ENCODE results near the gene RECQL5. TPM values are rescaled to one million over a fixed set of nuclear protein-coding genes. Genes with fewer than 3 reads are reported as not detected.

Gene RECQL5
- total and polyA plus RNA-seq, 11 donors = 6.0 to 15.9 (median 10.2) TPM

DNA sequence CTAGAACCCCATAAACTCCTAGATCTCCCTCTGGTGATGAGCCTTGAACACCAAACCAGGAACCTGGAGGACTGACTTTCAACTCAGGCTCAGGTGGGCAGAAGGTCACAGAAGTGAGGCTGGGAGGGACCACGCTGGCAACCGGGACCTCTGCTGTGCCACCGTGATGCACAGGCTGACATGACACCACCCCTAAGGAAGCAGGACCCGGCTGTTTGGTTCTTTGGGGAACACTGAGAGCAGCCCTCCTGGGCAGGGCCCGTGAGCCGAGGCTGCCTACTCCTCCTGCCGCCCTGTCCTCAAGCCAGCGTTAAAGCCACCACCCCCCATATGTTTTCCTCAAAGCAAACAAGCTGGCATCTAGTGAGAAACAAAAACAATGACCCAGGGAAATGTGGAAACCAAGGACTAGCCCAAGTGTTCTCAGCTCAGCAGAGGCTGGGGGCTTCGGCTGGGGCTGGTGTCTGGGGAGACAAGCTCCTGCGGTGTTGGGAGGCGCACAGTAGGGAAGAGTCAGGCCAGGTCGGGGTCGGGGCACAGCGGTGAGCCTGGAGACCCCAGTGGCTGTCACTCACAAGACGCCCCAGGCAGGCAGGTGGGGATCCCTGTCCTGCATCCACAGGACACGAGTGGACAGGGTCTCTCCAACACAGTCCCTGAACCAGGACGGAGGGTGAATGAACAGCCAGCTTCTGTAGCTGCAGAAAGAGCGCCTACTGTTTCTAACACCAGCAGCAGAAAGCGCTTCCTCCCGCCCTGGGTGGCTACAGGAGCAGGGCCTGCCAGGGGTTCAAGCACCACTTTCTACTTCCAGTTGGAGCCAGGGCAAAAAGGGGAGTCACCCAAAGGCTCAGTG is 32.0 kb downstream of the RECQL5 start:
- WGBS, 4 donors = 56 to 73% (median 66%) methylated on average over 11 to 20 of the region's 20 CpGs
- intact Hi-C loops (cut with DNase I) = loop anchor here in 2 of 10 donors (5.0 kb wide), 1 partner anchor 112 kb away; no protein-coding TSS in a partner anchor
- Histone ChIP-seq H3K4me1 (peaks cover 13 to 77% (median 28%) of the 10 kb centered on the region in 12 donors), H3K27ac (peak overlapping the region; percentile 74 to 95 (median 85)), H3K27me3 (no peaks in the 10 kb centered on the region), H3K9me3 (no peaks in the 10 kb centered on the region), H3K4me3 (peak overlapping the region in 10 of 12 donors; percentile 1 to 39 (median 26)), H3K36me3 (peaks cover 0 to 11% (median 0%) of the 10 kb centered on the region in 9 donors)
- peak in 3 of 5 donors; percentile 40 to 64 (median 56) for DNase-seq
- ATAC-seq = no peak
- TF ChIP-seq, protein P1, sequence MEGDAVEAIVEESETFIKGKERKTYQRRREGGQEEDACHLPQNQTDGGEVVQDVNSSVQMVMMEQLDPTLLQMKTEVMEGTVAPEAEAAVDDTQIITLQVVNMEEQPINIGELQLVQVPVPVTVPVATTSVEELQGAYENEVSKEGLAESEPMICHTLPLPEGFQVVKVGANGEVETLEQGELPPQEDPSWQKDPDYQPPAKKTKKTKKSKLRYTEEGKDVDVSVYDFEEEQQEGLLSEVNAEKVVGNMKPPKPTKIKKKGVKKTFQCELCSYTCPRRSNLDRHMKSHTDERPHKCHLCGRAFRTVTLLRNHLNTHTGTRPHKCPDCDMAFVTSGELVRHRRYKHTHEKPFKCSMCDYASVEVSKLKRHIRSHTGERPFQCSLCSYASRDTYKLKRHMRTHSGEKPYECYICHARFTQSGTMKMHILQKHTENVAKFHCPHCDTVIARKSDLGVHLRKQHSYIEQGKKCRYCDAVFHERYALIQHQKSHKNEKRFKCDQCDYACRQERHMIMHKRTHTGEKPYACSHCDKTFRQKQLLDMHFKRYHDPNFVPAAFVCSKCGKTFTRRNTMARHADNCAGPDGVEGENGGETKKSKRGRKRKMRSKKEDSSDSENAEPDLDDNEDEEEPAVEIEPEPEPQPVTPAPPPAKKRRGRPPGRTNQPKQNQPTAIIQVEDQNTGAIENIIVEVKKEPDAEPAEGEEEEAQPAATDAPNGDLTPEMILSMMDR (IDR thresholded peaks at IDR 0.05) = no peak
- TF ChIP-seq POLR2A (IDR thresholded peaks at IDR 0.05) = no peak

DNA sequence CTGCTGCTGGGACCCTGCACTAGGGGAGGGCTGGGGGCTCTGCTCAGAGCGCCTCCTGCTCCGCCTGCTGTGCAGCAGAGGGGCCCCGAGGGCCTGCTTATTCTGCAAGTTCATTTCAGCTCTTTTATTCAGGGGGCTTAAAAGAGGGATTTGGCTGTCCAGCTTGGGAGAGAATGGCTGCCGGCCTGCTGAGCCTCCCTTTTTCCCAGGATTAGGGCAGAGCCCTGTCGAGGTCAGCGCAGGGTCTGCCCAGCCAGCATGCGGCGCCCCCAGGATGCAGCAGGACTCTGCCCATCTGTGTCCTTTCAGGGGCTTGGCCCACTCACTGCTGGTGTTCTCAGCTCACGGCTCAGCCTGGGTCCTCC is 32.6 kb downstream of the RECQL5 start:
- H3K4me1 ChIP-seq = peaks cover 13 to 70% (median 27%) of the 10 kb centered on the region in 12 donors
- WGBS, 4 donors = 61 to 80% (median 77%) methylated on average over 9 of the region's 9 CpGs
- peak in 1 of 5 donors; percentile 28 for DNase-seq

DNA sequence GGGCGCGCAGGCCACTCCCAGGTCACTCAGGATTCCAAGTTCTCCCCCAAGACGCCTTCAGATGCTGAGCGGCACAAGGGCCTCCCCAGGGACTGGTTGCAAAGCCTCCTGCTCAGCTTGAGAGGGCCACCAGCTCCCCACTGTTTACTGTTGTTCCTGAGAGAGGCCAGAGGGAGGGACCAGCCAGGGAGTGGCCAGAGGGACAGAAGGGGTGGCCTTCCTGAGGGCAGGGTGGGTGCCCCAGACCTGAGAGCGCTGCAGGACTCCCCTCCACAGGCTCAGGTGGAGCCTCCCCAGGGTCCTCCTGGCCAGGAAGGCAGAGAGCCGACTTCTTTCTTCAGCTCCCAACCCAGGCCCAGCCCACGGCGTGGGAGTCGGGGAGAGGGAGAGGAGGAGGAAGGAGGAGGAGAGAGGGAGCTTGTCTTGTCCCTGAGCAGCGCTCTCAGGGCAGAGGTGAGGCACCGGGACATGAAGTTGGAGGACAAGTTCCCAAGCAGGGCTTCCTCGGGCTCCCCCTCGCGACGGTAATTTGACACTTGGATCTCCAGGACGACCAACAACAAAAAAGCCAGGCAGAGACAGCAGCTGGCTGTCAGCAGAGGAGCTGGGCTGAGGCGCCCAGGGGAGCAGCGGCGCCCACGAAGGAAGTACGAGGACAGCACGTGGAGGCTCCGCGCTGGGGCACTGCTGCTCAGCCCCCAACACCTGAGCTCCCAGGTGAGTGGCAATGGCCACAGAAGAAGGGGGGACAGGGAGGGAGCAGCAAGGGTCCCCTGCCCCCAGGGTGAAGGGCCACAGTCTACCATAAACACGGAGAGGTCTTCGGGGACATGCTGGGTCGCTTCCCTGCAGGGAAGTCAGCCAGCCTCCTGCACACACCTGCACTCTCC is 33.2 kb downstream of the RECQL5 start:
- Histone ChIP-seq H3K4me3 (peak overlapping the region in 10 of 12 donors; percentile 5 to 39 (median 26)), H3K9me3 (no peaks in the 10 kb centered on the region), H3K4me1 (peaks cover 13 to 64% (median 26%) of the 10 kb centered on the region in 12 donors), H3K36me3 (peaks cover 0 to 21% (median 0%) of the 10 kb centered on the region in 9 donors), H3K27me3 (no peaks in the 10 kb centered on the region), H3K27ac (peak overlapping the region; percentile 58 to 95 (median 85))
- intact Hi-C loops (cut with DNase I) = loop anchor here in 9 of 10 donors (1.0 to 5.0 kb wide), 9 partner anchors 19 to 117 kb away; no protein-coding TSS in a partner anchor
- TF ChIP-seq, protein P1 (IDR thresholded peaks at IDR 0.05) = peak; percentile 38 to 82 (median 62)
- peak in 1 of 2 donors; percentile 72 for TF ChIP-seq POLR2A (IDR thresholded peaks at IDR 0.05)
- DNase-seq (peak; percentile 89 to 95 (median 92)), ATAC-seq (peak; percentile 48 to 73 (median 62))
- WGBS, 4 donors = 6 to 14% (median 11%) methylated on average over 21 to 27 of the region's 27 CpGs

More for the DNA sequence above, 32.6 kb downstream of the RECQL5 start:
- H3K4me3 ChIP-seq = peak overlapping the region in 11 of 12 donors; percentile 1 to 39 (median 23)
- H3K27me3 ChIP-seq = no peaks in the 10 kb centered on the region
- intact Hi-C loops (cut with DNase I) = loop anchor here in 2 of 10 donors (5.0 kb wide), 1 partner anchor 113 kb away; no protein-coding TSS in a partner anchor
- TF ChIP-seq POLR2A (IDR thresholded peaks at IDR 0.05) = no peak
- TF ChIP-seq, protein P1 (IDR thresholded peaks at IDR 0.05) = no peak
- peaks cover 0 to 17% (median 0%) of the 10 kb centered on the region in 9 donors for H3K36me3 ChIP-seq
- peak overlapping the region; percentile 58 to 95 (median 85) for H3K27ac ChIP-seq
- ATAC-seq = no peak
- H3K9me3 ChIP-seq = no peaks in the 10 kb centered on the region
